IPS-11a (cell line): Measurements from ENCODE around the gene FMOD.

Experiments used
- H3K4me3 ChIP-seq: one replicate; pipeline ENCODE4 v1.5.1; 2013; ENCODE audit warnings: low read depth, low read length, control low read depth

Gene FMOD

DNA sequence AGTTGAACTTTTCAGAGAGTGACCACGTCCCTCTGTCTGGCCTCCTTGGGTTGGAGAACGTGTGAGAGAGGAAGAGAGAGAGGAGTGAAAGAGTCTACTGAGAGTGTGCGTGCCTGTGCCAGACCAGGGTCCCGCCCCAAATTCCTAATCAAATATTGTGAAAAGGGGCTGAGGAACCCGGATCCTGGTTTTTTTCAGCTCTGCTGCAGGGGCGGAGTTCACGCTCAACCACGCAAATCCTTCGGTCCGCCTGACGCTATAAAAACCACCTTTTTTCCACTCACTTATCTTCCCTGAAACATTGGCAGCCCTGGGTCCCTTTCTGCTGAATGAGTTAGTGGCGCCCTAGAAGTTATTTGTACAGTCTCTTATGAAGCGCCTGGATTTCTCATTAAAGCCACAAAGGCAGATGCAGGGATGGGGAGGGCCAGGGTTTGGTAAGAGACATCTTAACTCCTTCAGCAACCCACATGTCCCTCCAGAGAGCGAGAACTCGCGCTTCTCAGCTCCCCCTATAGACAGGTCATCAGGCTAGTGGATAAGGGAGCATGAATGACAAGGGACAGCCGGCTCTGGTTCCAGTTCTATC is at the start of gene FMOD:
FMOD (minus strand) TSS at position 86 of the 589 bp plus-strand sequence. CDS start 2,852 bp downstream, outside the sequence.
- no peak within 1 kb of the TSS for H3K4me3 ChIP-seq

DNA sequence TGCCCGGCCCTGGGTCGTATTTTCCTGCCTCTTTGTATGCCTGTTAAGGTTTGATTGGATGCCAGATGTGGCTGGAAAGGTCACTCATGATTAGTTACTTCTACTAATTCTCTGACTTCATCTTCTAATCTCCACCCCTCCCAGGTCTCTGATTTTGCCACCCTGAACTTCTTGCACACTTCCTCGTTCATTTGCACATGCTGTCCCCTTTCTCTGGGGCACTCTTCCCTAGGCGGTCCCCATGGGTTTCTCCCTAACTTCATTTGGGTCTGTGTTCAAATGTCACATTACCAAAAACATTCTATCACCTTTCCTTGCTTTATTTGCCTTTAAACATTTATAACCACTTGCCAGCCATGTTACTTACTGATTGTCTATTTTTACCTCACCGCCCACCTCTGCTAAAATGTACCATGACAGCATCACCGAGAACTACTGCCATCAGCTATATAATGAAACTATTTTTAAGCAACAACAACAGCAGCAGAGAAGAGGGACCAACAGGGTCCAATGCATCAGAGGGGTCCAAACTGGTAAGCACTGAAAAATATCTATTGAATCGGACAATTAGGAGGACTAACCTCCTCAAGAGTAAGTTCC is 45.8 kb upstream of the FMOD start:
- H3K4me3 ChIP-seq = no peak overlapping the region

DNA sequence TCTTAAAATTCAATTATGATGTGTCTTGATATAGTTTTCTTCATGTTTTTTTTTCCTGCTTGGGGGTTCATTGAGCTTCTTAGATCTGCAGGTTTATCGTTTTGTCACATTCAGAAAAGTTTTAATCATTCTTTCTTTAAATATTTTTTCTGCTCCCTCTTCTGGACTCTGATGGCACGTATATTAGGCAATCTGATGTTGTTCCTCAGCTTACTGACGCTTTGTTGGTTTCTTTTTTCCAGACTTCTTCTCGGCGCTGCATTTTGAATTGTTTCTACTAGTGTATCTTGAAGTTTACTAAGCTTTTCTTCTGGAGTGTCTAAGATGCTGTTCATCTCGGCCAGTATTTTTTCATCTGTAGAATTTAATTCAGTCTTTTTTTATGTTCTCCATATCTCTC is 44.8 kb upstream of the FMOD start:
- H3K4me3 ChIP-seq = no peak overlapping the region

DNA sequence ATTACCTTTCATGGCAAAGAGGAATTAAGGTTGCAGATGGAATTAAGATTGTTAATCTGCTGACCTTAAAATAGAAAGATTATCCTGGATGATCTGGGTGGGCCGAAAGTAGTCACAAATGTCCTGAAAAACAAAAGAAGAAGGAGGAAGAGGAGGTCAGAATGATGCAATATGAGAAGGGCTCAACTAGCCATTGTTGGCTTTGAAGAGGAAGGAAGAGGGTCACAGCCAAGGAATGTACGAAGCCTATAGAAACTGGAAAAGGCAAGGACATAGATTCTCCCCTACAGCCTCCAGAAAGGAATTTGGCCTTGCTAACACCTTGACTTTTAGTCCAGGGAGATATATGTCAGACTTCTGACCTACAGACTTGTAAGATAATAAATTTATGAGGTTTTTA is 39.4 kb upstream of the FMOD start:
- H3K4me3 ChIP-seq = no peak overlapping the region

DNA sequence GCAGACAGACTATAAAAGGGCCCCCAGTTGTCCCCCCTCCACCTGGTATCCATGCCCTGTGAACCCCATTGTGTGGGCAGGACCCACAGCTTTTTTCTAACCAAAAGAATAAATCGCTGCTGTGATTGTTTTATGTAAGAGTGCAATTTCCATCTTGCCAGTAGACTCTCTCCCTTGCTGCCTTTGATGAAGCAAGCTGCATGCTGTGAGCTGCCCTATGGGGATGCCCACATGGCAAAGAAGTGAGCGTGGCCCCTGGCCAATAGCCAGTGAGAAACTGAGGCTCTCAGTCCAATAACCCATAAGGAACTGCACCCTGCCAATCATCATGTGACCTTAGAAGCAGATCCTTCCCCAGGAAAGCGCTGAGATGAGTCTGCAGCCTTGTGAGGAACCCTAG is 37.8 kb upstream of the FMOD start:
- H3K4me3 ChIP-seq = no peak overlapping the region

DNA sequence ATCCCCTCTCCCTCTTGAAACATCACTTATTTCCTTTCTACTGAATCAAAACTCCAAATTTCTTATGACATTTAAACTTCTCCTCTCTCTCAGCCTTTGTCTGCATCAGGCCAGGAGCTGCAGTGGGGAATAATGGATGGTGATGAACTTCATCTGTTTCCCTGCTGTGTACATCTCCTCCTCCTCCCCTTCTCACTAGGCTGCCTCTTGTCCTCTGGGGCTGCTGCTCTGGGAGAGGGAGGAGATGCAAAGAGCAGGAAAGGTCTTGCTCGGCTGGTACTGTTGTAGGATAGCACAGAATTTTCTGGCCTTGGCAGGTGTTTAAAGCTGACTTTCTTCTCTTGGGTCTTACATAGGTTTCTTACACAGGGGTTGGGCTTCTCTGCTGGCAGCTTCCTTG is 31.1 kb upstream of the FMOD start:
- H3K4me3 ChIP-seq = no peak overlapping the region

DNA sequence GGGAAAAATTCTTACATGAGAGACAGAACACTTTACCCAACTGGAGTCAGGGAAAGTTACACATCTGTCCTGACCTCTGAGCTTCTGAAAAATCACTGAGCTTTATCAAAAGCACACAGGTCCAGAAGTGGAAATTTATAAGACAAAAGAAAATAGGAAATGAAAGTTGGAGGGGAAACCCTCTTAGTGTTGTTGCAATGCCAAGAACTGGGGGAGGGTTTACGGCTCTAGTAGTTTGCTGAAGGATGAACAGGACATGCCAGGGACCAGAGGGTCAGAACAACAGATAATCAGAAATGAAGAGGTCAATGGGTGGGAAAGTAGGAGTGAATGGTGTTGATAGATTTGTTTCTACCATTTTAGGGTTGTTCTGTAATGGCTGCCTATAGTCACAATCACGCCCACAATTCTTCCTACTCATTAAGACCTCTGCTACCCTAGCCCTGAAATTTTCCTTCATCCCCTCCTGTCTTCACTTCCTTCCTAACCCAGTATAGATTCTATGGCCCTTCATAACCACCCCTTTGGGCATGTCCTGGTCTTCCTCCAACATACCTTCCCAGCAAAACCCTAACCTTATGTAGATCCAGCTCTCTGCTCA is 30.3 kb upstream of the FMOD start:
- no peak overlapping the region for H3K4me3 ChIP-seq

DNA sequence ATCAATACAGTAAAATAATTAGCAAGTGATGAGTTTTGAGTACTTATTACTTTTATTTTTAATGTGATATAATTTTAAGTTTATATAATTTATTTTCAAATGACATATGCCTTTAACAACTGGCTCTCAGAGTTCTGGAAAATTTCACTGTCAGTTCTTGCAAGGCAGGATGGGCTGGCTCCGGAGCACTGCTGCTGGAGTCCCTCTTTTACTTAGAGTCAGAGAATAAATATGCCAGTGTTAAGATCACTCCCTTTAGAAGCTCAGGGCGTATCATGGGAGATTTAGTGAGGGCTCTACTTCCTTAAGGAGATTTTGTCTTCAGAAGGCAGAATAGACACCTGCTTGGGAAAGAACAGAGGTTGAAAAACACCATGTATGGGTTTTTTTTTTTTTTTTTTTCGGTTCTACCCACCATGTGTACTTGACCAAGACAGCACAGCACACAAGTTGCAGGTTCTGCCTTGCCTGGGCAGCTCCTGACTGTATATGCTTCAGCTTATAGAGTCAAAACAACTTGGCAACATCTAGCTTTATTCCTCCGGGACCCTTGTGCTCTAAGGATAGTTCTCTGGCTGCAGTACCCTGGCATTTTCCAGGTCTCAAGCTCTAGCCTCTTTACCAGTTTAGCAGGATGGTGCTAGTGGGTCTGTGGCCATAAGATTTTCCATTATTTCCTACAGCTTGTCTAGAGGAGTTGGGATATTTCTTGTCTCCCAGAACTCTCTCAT is 29.7 kb upstream of the FMOD start:
- no peak overlapping the region for H3K4me3 ChIP-seq

DNA sequence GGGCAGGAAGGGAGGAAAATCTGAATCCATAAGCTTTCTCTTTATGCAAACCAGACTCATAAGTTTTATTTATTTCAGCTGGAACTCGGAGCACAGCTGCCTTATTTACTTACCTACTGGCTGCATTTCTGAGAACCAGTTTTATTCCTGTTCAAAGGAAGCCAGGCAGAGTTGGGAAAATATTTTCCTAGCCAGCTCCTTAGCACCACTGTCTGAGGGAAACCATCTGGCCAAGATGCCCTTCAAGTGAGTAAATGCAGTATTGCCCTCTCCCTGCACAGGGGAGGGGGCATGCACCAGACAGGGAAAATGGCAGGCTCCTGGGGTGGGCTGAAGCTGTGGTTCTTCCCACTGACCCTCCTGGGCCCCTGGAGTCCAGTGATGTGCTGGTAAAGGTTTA is 28.9 kb upstream of the FMOD start:
- no peak overlapping the region for H3K4me3 ChIP-seq

DNA sequence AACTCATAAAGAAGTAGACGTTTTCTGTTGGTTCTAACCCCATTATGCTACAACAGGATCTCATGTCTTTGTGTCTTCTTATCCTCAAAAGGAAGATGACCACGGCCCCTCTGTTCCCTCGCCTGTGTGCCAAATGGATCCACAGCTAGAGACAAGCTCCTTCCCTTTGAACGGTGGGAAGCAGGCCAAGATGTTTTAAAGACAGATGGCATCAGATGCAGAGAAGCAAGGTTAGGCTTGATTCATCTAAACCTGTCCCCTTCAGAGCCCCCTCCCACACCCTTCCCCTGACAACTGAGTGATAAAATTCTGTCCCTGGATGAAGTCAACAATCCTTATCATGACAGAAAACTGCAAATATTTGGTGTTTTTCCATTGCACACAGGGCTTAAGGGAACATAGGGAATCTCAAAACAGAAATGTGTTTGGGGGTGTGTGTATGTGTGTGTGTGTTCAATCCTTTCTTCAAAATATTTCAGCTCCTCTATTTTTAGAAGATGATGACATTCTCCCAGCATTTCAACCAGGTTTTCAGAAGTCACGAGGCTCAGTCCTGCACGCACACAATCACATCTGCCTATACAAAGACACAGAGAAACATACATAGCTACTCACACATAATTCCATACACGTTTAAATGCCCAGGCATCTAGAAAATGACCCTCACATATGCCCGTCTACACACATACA is 27.8 kb upstream of the FMOD start:
- H3K4me3 ChIP-seq = no peak overlapping the region

DNA sequence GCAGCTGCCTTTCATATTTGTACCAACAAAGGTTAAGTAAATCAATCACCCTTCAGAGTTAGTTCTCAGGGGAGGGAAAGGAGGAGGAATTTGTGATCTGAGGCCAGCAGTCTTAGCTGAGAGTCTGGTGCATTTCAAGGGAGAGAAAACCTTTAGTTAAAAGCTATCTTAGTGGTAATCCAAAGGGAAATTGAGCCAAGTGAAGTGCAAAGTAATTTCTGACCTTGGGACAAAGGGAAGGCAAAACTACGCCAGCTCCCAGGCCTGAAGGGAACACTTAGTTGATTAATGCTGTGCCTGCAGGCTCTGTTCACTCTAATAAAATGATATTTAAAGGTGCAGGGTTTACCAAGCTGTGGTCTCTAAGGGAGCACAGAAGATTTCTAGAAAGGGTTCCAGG is 23.1 kb upstream of the FMOD start:
- H3K4me3 ChIP-seq = no peak overlapping the region

DNA sequence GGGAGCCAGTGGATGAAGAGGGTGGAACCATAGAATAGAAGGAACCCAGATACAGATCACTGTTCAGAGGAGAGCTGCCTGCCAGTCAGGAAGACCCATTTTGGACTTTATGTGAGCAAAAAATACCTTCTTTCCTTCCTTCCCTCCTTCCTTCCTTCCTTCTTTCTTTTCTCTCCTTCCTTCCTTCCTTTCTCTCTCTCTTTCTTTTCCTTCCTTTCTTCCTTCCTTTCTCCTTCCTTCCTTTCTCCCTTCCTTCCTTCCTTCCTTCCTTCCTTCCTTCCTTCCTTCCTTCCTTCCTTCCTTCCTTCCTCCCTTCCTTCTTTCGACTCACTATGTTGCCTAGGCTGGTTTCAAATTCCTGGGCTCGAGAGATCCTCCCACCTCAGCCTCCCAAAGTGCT is 22.1 kb upstream of the FMOD start:
- no peak overlapping the region for H3K4me3 ChIP-seq

DNA sequence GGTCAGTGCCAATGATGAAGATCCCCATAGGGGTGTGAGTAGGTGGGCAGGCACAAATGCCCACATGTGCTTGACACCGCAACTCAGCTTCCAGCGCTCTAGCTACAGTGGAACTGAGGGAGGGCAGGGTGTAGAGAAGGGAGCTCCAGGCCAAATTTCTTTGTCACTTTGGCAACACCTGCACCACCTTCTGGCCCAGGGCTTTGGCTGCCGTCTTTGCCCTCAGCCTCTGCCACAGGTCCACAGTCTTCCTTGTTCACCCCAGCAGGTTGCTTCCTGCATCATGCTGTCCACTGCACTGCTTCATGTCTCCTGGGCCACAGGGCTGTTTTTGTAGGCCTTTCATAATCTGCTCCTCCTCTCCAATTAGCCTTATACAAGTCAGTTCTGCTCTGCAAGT is 20.4 kb upstream of the FMOD start:
- no peak overlapping the region for H3K4me3 ChIP-seq

DNA sequence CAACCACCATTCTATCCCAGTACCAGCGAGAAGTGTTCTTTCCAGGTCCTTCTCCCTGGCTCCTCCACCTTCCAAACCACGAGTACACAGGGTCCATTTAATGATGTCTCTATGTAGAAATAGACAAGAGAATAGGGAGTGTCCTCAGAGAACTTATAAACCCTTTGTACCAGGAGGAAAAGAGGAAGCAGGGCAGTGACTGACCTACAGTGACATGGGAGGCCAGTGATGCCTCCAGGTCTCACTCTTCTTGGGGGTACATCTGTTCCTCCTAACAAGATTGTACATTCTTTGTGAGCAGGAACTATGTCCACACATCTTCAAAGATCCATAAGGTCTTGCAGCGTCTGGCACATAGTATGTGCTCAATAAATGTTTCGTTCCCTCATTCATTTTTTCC is 18.7 kb upstream of the FMOD start:
- H3K4me3 ChIP-seq = no peak overlapping the region

DNA sequence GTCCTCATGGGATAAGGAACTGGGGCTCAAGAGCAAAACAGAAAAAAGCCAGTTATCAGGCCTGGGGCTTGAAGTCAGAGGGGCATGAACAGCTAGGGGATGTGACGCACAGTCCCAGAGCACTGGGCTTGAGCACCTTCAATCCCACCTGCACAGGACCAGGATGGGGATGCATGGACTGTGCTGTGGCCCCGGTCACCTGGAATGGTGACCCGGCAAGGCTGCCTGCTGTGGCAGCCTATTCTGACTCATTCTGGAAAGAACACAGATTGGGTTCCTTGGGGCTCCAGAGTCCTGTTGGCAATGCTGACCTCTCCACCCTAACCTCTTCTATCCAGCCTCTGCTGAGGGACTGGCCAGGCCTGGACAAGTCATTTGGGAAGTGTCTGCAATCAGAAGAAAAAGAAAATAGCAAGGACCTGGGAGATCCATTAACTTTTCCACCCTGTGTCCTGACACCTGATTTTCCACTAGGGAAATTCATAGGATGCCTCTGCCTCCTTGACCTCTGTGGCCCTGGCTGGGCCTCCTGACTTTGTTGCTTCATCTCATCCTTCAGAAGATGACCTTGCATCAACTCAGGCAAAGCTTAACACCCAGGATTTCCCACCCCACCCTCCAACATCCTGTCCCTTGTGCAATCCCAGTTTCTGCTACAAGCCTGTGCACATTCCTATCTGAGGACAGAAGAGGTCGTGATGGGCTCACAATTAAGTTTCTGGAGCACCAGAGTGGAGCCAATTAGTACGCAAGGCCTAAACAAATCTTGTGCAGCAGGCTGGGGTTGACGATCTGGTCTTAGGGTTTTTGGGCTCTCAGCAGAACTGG is 17.9 kb upstream of the FMOD start:
- H3K4me3 ChIP-seq = no peak overlapping the region

DNA sequence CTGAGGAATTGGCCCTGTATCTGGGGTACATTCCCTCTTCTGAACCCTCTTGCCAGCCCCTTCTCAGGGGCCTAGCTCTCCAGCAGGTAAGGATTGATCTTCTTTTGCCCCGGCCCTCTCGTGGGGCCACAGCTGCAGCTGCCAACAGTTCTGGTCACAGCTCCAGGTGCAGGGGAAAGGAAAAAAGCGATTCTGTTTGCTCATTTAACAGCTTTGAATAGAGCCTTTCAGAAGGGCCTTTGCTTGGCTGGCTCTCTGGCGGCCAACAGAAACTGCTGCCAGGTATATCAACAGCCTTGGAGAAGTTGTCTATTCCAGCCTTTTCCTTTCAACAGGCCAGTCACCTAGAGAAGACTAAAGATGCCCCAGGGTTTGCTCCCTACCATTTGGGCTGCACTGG is 16.1 kb upstream of the FMOD start:
- H3K4me3 ChIP-seq = no peak overlapping the region

DNA sequence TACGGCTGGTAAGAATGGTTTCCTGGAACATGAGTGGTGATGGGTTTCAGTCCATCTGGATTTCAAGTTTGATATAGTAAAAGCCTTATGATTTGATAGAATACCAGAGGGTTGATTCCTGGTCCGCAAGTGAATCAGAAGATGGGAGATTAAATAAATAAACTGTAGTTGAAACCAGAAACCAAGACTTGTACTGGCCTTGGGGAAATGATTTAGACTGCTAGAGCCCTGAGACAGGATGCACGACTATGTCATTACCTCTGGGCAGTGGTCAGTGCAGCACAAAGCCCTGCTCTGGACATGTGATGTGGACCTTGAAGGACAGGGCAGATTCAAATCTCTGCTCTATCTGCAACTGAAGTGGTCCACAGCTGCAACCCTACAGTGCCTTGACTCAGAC is 15.6 kb upstream of the FMOD start:
- H3K4me3 ChIP-seq = no peak overlapping the region

DNA sequence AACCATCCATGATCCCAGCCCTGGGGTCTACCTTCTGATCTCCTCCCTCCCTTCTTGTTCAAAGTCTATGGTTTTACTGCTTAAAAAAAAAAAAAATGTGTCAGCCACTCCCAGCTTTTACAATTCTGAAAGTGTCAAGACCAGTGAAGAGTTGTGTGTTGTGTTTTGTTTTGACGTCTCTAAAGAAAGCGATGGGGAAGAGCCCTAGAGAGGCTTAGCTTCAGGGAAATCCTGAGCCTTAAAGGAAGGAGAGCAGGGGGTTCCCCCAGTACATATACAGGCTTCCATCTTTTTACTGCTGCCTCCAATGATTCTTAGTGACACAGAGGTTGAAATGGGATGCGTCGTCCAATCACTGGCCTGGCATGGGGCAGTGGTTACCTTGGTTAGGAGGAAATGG is 13.9 kb upstream of the FMOD start:
- no peak overlapping the region for H3K4me3 ChIP-seq

DNA sequence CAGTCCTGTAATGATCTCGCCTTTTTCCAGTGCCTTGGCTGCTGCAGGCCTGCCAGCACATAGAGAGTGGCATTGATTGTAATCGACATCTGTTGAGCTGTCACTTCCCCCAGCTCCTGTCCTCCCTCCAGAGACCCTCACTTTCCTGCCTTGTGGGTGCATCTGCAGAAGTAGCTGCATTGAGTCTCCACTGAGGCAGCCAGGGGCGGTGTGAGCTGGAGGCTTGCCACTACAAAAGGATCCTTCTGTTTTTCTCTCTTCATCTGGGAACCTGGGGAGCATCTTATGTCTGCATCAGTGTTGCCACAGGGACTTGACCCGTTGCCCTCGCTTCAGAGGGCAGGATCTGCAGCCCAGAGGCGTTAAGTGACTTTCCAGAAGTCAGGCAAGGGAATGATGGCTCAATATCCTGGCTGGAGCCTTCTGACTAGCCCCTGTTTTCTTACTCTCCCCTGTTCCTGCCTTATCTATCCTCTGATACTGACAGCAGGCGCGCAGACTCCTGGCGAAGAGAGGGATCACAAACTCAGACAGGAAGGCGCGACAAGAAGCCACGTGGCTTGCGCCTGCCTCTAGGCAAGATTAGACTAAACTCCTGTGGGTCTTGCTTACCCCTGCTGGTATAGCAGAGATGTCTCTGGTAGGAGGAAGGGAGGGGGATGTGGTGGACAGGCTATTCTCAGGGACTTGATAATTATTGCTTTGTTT is 13.3 kb upstream of the FMOD start:
- no peak overlapping the region for H3K4me3 ChIP-seq

DNA sequence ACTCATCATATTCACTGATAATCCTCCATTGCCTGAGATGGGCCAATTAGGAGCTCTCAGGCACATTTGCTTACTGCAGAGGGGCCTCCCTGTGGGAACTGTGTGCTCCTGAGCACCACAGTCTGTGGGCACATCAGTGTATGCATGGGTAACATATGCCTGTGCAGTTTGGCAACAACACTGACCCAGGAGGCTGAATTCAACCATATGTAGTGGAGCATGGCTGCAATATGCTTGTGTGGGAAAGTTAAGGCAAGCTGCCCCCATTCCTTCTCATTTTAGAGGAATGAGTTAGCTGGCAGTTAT is 11.8 kb upstream of the FMOD start:
- no peak overlapping the region for H3K4me3 ChIP-seq
